Ascending aorta (tissue), 2 donors: ENCODE data around the gene KRTAP5-7. TPM values are rescaled to one million over a fixed set of nuclear protein-coding genes. Genes with fewer than 3 reads are reported as not detected.

Experiments used
- DNase-seq, 2 donors: peaks; one replicate each; pipeline ENCODE4 v3.0.0-alpha.2; 2019; ENCODE audit warnings: low spot score in 2 of 2
- H3K27ac ChIP-seq, 2 donors: fragments of 200-600 bp; sonication (generic); one replicate each; pipeline ENCODE4 v1.5.1; 2016 to 2017; ENCODE audit warnings: mild to moderate bottlenecking in 1 of 2
- H3K27me3 ChIP-seq: fragments of 200-600 bp; sonication (generic); one replicate; pipeline ENCODE4 v1.5.1; 2017
- H3K36me3 ChIP-seq, 2 donors: fragments of 200-600 bp; sonication (generic); one replicate each; pipeline ENCODE4 v1.5.1; 2016
- H3K4me1 ChIP-seq, 2 donors: fragments of 200-600 bp; sonication (generic); one replicate each; pipeline ENCODE4 v1.5.1; 2016 to 2017; ENCODE audit warnings: mild to moderate bottlenecking in 1 of 2
- H3K4me3 ChIP-seq, 2 donors: fragments of 200-600 bp; sonication (generic); one replicate each; pipeline ENCODE4 v1.5.1; 2016 to 2017; ENCODE audit warnings: mild to moderate bottlenecking in 1 of 2
- H3K9me3 ChIP-seq, 2 donors: fragments of 200-600 bp; sonication (generic); one replicate each; pipeline ENCODE4 v1.5.1; 2016
- CTCF ChIP-seq, 3 experiments: fragments of 200-600 bp in 2 of 3; fragments of 450-650 bp in 1 of 3; sonication (generic) in 2 of 3; IDR thresholded peaks; one replicate each; pipeline ENCODE4 v1.5.1; 2016 to 2019; ENCODE audit warnings: antibody characterized with exemption in 3 of 3, mild to moderate bottlenecking in 1 of 3, moderate library complexity in 1 of 3
- intact Hi-C: fragments of 100-400 bp; cut with DNase I; formaldehyde crosslinking; loops from one replicate; pipeline ENCODE4 v1.15.1; 2023
- total RNA-seq: library from RNA; depleted of rRNA; stranded (reverse); fragments of >200 nt; gene quantifications from one replicate; pipeline ENCODE4 v1.1.0, GENCODE V29; 2016

KRTAP5-7 gene
- total RNA-seq, 1 donor from 2014 or later: not detected

GRCh38 chr11:71518506-71519471, 8.3 kb upstream of the KRTAP5-7 start:
- Histone ChIP-seq H3K27ac (no peak overlapping the region), H3K9me3 (no peaks in the 10 kb centered on the region), H3K4me1 (no peaks in the 10 kb centered on the region), H3K27me3 (no peaks in the 10 kb centered on the region), H3K4me3 (no peak overlapping the region), H3K36me3 (no peaks in the 10 kb centered on the region)
- intact Hi-C loops: no loop called here
- TF ChIP-seq CTCF (IDR thresholded peaks at IDR 0.05): no peak
- DNase-seq: no peak

GRCh38 chr11:71519546-71519945, 7.5 kb upstream of the KRTAP5-7 start:
- intact Hi-C loops: no loop called here

GRCh38 chr11:71525188-71525937, 1.7 kb upstream of the KRTAP5-7 start:
- DNase-seq: no peak
- intact Hi-C loops: no loop called here
- no peak overlapping the region for H3K27ac ChIP-seq

More at GRCh38 chr11:71519546-71519945, 7.5 kb upstream of the KRTAP5-7 start:
- Histone ChIP-seq H3K4me3 (no peak overlapping the region), H3K27me3 (no peaks in the 10 kb centered on the region), H3K9me3 (no peaks in the 10 kb centered on the region), H3K36me3 (no peaks in the 10 kb centered on the region), H3K4me1 (no peaks in the 10 kb centered on the region), H3K27ac (no peak overlapping the region)
- no peak for TF ChIP-seq CTCF (IDR thresholded peaks at IDR 0.05)
- no peak for DNase-seq

GRCh38 chr11:71525938-71526495, 1.1 kb upstream of the KRTAP5-7 start:
- no peaks in the 10 kb centered on the region for H3K4me1 ChIP-seq
- H3K4me3 ChIP-seq: no peak overlapping the region
- H3K36me3 ChIP-seq: no peaks in the 10 kb centered on the region
- no peaks in the 10 kb centered on the region for H3K9me3 ChIP-seq
- H3K27ac ChIP-seq: no peak overlapping the region
- H3K27me3 ChIP-seq: no peaks in the 10 kb centered on the region
- intact Hi-C loops: no loop called here
- DNase-seq: no peak
- TF ChIP-seq CTCF (IDR thresholded peaks at IDR 0.05): no peak

More at GRCh38 chr11:71525188-71525937, 1.7 kb upstream of the KRTAP5-7 start:
- no peak for TF ChIP-seq CTCF (IDR thresholded peaks at IDR 0.05)
- Histone ChIP-seq H3K36me3 (no peaks in the 10 kb centered on the region), H3K4me1 (no peaks in the 10 kb centered on the region), H3K4me3 (no peak overlapping the region), H3K9me3 (no peaks in the 10 kb centered on the region), H3K27me3 (no peaks in the 10 kb centered on the region)

GRCh38 chr11:71527576-71528210, 626 bp downstream of the KRTAP5-7 start:
- TF ChIP-seq CTCF (IDR thresholded peaks at IDR 0.05): no peak
- Histone ChIP-seq H3K4me3 (no peak overlapping the region), H3K4me1 (no peaks in the 10 kb centered on the region), H3K27ac (no peak overlapping the region), H3K27me3 (no peaks in the 10 kb centered on the region), H3K9me3 (no peaks in the 10 kb centered on the region), H3K36me3 (no peaks in the 10 kb centered on the region)
- intact Hi-C loops: no loop called here
- DNase-seq: no peak
